ENCODE measurements around the gene CWF19L1. TPM values are rescaled to one million over a fixed set of nuclear protein-coding genes. Genes with fewer than 3 reads are reported as not detected.

CWF19L1 gene
- total and polyA plus RNA-seq, 3 donors from 2014 or later = 27.0 to 34.8 (median 32.9) TPM

DNA sequence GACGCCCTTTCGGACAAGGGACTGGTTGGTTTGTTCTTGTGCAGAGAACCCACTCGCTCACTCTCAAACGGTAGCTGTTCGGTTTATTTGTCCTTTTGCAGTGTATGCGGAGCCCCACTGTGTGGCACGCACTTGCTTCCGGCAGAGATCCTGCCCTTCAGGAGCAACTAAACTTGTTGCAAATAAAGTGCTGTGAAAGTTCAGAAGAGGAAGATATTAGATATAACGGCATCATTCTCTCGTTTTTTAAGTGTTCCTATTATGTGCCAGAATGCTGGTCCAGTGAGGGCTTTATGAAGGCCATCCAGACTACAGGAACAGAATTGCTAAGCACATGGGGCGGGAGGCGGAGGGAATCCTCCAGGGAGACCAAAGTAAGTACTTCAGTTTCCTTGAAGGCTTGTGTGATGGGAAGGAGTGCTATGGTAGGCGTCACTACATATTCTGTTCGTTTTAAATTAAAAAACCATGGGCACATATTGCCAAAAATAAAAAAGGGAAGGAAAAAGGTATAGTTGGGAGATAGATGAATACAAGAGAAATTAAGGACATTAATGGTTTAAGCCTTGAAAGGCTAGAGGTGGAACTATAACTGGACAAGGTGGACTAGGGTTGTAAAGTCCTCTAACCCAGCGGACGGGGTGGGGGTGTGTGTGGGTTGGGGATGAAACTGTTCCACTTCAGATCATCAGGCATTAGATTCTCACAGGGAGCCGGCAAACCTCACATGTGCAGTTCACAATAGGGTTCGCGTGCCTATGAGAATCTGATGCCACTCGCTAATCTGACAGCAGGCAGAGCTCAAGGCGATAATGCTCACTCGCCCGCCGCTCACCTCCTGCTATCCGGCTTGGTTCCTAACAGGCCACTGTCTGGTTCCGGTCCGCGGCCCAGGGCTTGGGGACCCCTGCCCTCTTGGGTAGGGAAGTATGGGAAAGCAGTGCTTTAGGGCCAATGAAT, 80.9 kb downstream of the CWF19L1 start:
- TF ChIP-seq POLR2A (IDR thresholded peaks at IDR 0.05) = no peak
- TF ChIP-seq, protein P1, sequence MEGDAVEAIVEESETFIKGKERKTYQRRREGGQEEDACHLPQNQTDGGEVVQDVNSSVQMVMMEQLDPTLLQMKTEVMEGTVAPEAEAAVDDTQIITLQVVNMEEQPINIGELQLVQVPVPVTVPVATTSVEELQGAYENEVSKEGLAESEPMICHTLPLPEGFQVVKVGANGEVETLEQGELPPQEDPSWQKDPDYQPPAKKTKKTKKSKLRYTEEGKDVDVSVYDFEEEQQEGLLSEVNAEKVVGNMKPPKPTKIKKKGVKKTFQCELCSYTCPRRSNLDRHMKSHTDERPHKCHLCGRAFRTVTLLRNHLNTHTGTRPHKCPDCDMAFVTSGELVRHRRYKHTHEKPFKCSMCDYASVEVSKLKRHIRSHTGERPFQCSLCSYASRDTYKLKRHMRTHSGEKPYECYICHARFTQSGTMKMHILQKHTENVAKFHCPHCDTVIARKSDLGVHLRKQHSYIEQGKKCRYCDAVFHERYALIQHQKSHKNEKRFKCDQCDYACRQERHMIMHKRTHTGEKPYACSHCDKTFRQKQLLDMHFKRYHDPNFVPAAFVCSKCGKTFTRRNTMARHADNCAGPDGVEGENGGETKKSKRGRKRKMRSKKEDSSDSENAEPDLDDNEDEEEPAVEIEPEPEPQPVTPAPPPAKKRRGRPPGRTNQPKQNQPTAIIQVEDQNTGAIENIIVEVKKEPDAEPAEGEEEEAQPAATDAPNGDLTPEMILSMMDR (IDR thresholded peaks at IDR 0.05) = no peak
- Histone ChIP-seq H3K9me3 (no peaks in the 10 kb centered on the region), H3K36me3 (ENCODE audit: low read depth, missing control alignments) (no peaks in the 10 kb centered on the region), H3K4me3 (peak overlapping the region; percentile 90 to 94), H3K27ac (peak overlapping the region; percentile 84 to 86), H3K27me3 (no peaks in the 10 kb centered on the region), H3K4me1 (peaks cover 13% of the 10 kb centered on the region)
- intact Hi-C loops (cut with DNase I; ENCODE audit: low total_unique reads) = no loop called here
- DNase-seq = peak; percentile 65
- 23 to 30% methylated on average over 28 of the region's 28 CpGs for WGBS, 2 donors

DNA sequence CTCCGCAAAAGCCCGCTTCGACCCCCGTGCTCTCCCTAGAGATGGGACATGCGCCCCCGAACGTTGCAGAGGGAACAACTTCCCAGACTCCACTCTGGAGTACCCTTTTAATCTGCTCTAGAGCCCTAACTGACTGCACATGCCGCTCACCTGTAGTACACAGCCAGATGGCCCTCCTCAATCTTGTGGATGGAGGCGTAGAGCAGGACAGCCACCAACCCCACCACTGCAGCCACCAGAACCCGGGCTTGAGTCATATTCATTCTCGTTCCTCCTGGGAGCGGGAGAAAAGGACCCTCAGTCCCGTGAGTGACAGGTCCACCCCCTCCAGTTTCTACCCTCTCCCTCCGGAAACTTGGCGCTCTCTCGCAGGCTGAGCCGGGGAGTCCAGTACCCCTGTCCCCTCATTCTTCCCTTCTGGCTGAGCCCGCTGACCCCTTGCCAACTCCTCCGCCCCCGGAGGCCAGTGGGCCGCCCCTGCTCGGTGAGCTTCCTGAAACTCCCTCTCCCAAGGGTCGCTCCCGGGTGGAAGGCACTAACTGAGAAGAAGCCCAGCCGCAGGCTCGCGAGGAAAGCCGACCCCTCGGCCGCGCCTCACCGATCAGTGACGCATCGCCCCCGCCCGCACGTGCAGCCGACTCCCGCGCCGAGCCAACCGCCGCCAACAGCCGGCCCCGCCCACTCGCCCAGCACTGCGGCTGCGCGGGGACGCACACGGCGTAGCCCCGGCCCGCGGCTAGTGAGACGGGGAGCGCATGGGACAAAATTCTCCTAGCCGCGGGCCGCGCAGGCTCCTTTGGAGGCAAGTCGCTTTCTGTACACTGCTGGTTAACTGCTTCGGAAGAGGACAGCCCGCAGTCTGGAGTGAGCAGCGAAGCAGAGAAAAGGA, 81.8 kb downstream of the CWF19L1 start, which contains the start of gene ERLIN1:
ERLIN1 (minus strand) TSS at position 666 of the 889 bp plus-strand sequence; CDS start at position 263, 403 bp downstream.
- Histone ChIP-seq H3K27me3 (no peaks in the 10 kb centered on the region), H3K27ac (peak within 1 kb of the TSS; percentile 84 to 86), H3K9me3 (no peaks in the 10 kb centered on the region), H3K4me3 (peak within 1 kb of the TSS; percentile 90 to 94), H3K36me3 (ENCODE audit: low read depth, missing control alignments) (no peaks in the 10 kb centered on the region), H3K4me1 (peaks cover 13% of the 10 kb centered on the region)
- intact Hi-C loops (cut with DNase I; ENCODE audit: low total_unique reads) = no loop called here
- peak; percentile 38 for TF ChIP-seq POLR2A (IDR thresholded peaks at IDR 0.05)
- TF ChIP-seq, protein P1 (IDR thresholded peaks at IDR 0.05) = peak in 1 of 3 experiments; percentile 18
- WGBS, 2 donors = 0 to 1% methylated on average over 16 to 65 of the region's 65 CpGs
- DNase-seq = peak; percentile 93

DNA sequence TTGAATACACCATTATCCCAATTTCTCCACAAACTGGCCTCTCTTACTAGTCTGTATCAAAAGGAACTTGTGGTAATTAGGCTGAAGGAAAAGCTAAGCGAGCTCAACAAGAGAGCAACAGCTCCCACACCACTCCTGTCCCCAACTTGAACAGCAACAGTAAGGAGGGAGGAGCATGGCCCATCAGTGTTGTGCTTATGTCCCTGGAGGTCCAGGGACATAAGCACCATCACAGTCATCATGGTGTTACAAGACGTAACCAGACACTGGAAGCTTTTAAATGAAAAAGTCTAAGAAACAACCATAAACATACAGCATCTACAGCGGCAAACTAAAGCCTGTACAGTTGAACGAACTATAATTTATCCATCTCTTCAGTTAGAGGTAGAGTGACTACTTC, 82.6 kb downstream of the CWF19L1 start:
- no peaks in the 10 kb centered on the region for H3K36me3 ChIP-seq (ENCODE audit: low read depth, missing control alignments)
- DNase-seq = no peak
- TF ChIP-seq POLR2A (IDR thresholded peaks at IDR 0.05) = no peak
- TF ChIP-seq, protein P1 (IDR thresholded peaks at IDR 0.05) = no peak
- intact Hi-C loops (cut with DNase I; ENCODE audit: low total_unique reads) = no loop called here
- peak overlapping the region; percentile 90 to 94 for H3K4me3 ChIP-seq
- peak overlapping the region; percentile 84 to 86 for H3K27ac ChIP-seq
- WGBS, 2 donors = 2 to 7% methylated on average over 4 of the region's 4 CpGs
- H3K9me3 ChIP-seq = no peaks in the 10 kb centered on the region
- peaks cover 13% of the 10 kb centered on the region for H3K4me1 ChIP-seq
- H3K27me3 ChIP-seq = no peaks in the 10 kb centered on the region

DNA sequence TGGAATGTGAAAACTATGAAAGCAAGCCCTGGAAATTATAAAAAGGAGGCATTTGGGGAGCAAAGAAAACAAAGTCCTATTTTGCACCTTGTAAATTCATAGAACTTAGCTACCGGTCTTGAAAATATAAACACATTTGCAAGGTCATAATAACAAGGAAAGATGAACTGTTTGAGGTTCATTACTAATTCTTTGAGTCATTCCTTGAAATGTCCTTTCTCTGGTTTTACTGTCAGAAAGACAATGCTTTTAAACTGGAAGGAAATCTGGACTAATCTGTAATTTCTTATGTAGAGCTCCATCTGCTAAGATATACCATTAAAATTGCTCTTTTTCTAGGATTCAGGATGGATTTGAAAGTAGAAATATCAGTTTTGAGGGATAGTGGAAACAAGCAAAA, 83.0 kb downstream of the CWF19L1 start:
- Histone ChIP-seq H3K9me3 (no peaks in the 10 kb centered on the region), H3K4me3 (peak overlapping the region in 1 of 2 donors; percentile 94), H3K4me1 (peaks cover 13% of the 10 kb centered on the region), H3K27ac (peak overlapping the region; percentile 84 to 86), H3K36me3 (ENCODE audit: low read depth, missing control alignments) (no peaks in the 10 kb centered on the region), H3K27me3 (no peaks in the 10 kb centered on the region)
- no peak for DNase-seq
- TF ChIP-seq POLR2A (IDR thresholded peaks at IDR 0.05) = no peak
- TF ChIP-seq, protein P1 (IDR thresholded peaks at IDR 0.05) = no peak
- 47 to 55% methylated on average over 1 of the region's 1 CpG for WGBS, 2 donors
- intact Hi-C loops (cut with DNase I; ENCODE audit: low total_unique reads) = no loop called here

Measured in testis (tissue), 3 donors.